Keratinocyte (primary cell): ENCODE data around the gene TCF20.

Experiments
- EZH2 ChIP-seq: IDR thresholded peaks from one replicate; pipeline ENCODE4 v1.6.1; 2012; ENCODE audit warnings: inconsistent platforms, mild to moderate bottlenecking, low read length, moderate library complexity
- TF ChIP-seq, protein P1 (sequence below), 3 experiments: IDR thresholded peaks in 1 of 3; conservative IDR thresholded peaks in 1 of 3; optimal IDR thresholded peaks in 1 of 3; 2 replicates in 2 of 3; 3 replicates in 1 of 3; pipeline versions ENCODE3 to v1.5.1; 2011; ENCODE audit warnings: low read length in 3 of 3, mild to moderate bottlenecking in 3 of 3, moderate library complexity in 2 of 3, control low read depth in 1 of 3, inconsistent platforms in 1 of 3; ENCODE audit not compliant: insufficient read depth in 2 of 3; ENCODE audit errors: extremely low read depth in 1 of 3

GRCh38 chr22:42222140-42222539, 48.3 kb downstream of the TCF20 start:
- TF ChIP-seq, protein P1, sequence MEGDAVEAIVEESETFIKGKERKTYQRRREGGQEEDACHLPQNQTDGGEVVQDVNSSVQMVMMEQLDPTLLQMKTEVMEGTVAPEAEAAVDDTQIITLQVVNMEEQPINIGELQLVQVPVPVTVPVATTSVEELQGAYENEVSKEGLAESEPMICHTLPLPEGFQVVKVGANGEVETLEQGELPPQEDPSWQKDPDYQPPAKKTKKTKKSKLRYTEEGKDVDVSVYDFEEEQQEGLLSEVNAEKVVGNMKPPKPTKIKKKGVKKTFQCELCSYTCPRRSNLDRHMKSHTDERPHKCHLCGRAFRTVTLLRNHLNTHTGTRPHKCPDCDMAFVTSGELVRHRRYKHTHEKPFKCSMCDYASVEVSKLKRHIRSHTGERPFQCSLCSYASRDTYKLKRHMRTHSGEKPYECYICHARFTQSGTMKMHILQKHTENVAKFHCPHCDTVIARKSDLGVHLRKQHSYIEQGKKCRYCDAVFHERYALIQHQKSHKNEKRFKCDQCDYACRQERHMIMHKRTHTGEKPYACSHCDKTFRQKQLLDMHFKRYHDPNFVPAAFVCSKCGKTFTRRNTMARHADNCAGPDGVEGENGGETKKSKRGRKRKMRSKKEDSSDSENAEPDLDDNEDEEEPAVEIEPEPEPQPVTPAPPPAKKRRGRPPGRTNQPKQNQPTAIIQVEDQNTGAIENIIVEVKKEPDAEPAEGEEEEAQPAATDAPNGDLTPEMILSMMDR (optimal IDR thresholded peaks at IDR 0.05 in 1 of 3, IDR thresholded peaks at IDR 0.05 in 1 of 3, conservative IDR thresholded peaks at IDR 0.05 in 1 of 3; ENCODE audit: extremely low read depth in 1 of 3, insufficient read depth in 2 of 3, low read length in 3 of 3), result no peak
- TF ChIP-seq EZH2, result no peak
